Activated B cell treated with CpG ODN at 0.5 μM for 24 hours (primary cell): ENCODE measurements around the gene SPDYA. TPM values are rescaled to one million over a fixed set of nuclear protein-coding genes. Genes with fewer than 3 reads are reported as not detected.

Experiments
- ATAC-seq: fragments of 200-7000 bp; cut with Tn5 transposase; one replicate; pipeline ENCODE4 v1.10.0; 2021; ENCODE audit warnings: low read depth, mild to moderate bottlenecking, moderate library complexity
- CTCF ChIA-PET: fragments of 350-600 bp; sonication (Branson Sonifier 250); formaldehyde crosslinking; loops from one replicate; lab custom pipeline; 2021; ENCODE audit warnings: antibody characterized with exemption; lab: Charles Lee
- POLR2A ChIA-PET: fragments of 350-600 bp; sonication (Branson Sonifier 250); formaldehyde crosslinking; loops from one replicate; lab custom pipeline; 2021; ENCODE audit warnings: antibody characterized with exemption; lab: Charles Lee
- DNase-seq: peaks from one replicate; pipeline ENCODE4 v3.0.0; 2022
- H3K27ac Mint-ChIP-seq: one replicate; pipeline ENCODE4 v1.8.0; 2020; ENCODE audit warnings: mixed read lengths
- H3K27me3 Mint-ChIP-seq: one replicate; pipeline ENCODE4 v1.8.0; 2021; ENCODE audit warnings: mixed read lengths
- H3K36me3 Mint-ChIP-seq: one replicate; pipeline ENCODE4 v1.8.0; 2021; ENCODE audit warnings: low read depth, mixed read lengths
- H3K4me1 Mint-ChIP-seq: one replicate; pipeline ENCODE4 v1.8.0; 2021; ENCODE audit warnings: mixed read lengths
- H3K4me3 Mint-ChIP-seq: one replicate; pipeline ENCODE4 v1.8.0; 2020; ENCODE audit warnings: mild to moderate bottlenecking, mixed read lengths
- H3K9me3 Mint-ChIP-seq: one replicate; pipeline ENCODE4 v1.8.0; 2020; ENCODE audit warnings: mixed read lengths
- intact Hi-C: fragments of 100-400 bp; cut with micrococcal nuclease; formaldehyde crosslinking; loops from one replicate; pipeline ENCODE4 v1.15.1; 2024
- total RNA-seq: library from RNA; stranded (reverse); gene quantifications from 2 replicates; pipeline ENCODE4 v1.2.3, GENCODE V29; 2022
- TF ChIP-seq, protein P1 (sequence below): fragments of 200-600 bp; IDR thresholded peaks from one replicate; pipeline ENCODE4 v1.8.0; 2022; ENCODE audit warnings: antibody characterized with exemption, mild to moderate bottlenecking

Gene SPDYA
- total RNA-seq, 1 donor from 2014 or later: 1.6 TPM

DNA sequence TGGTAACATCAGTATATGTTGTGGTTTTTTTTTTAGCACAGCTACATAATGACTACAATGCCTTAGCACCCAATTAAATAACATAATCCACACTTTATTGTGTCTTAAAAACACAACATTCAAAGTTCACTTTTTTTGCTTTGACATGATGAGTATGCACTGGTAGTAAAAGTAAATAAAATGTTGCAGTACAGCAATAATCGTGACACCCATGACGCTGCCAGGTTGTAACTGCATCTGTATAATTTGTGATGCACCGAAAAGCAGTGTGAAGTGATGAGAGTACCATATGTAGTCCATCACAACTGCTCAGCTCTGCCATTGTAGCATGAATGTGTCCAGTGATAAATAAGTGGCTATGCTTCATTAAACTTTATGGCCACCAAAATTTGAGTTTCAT lies 43.3 kb upstream of the SPDYA start:
- intact Hi-C loops: no loop called here
- peaks cover 77% of the 10 kb centered on the region for H3K4me1 Mint-ChIP-seq
- H3K27ac Mint-ChIP-seq: no peak overlapping the region
- TF ChIP-seq, protein P1, sequence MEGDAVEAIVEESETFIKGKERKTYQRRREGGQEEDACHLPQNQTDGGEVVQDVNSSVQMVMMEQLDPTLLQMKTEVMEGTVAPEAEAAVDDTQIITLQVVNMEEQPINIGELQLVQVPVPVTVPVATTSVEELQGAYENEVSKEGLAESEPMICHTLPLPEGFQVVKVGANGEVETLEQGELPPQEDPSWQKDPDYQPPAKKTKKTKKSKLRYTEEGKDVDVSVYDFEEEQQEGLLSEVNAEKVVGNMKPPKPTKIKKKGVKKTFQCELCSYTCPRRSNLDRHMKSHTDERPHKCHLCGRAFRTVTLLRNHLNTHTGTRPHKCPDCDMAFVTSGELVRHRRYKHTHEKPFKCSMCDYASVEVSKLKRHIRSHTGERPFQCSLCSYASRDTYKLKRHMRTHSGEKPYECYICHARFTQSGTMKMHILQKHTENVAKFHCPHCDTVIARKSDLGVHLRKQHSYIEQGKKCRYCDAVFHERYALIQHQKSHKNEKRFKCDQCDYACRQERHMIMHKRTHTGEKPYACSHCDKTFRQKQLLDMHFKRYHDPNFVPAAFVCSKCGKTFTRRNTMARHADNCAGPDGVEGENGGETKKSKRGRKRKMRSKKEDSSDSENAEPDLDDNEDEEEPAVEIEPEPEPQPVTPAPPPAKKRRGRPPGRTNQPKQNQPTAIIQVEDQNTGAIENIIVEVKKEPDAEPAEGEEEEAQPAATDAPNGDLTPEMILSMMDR: no peak
- CTCF ChIA-PET: no interaction called here
- POLR2A ChIA-PET: no interaction called here
- ATAC-seq (no peak), DNase-seq (no peak)
- no peak overlapping the region for H3K4me3 Mint-ChIP-seq
- no peaks in the 10 kb centered on the region for H3K27me3 Mint-ChIP-seq
- peaks cover 8% of the 10 kb centered on the region for H3K36me3 Mint-ChIP-seq
- H3K9me3 Mint-ChIP-seq: no peaks in the 10 kb centered on the region

GRCh38 chr2:28768422-28768821 lies 42.2 kb upstream of the SPDYA start:
- H3K36me3 Mint-ChIP-seq: peaks cover 7% of the 10 kb centered on the region
- H3K9me3 Mint-ChIP-seq: no peaks in the 10 kb centered on the region
- no peak overlapping the region for H3K4me3 Mint-ChIP-seq
- H3K4me1 Mint-ChIP-seq: peaks cover 78% of the 10 kb centered on the region
- no peak for ATAC-seq
- H3K27ac Mint-ChIP-seq: peak overlapping the region; percentile 62
- ChIA-PET POLR2A (no interaction called here), CTCF (no interaction called here)
- TF ChIP-seq, protein P1: no peak
- DNase-seq: no peak
- intact Hi-C loops: no loop called here
- H3K27me3 Mint-ChIP-seq: no peaks in the 10 kb centered on the region

GRCh38 chr2:28768952-28769351 lies 41.7 kb upstream of the SPDYA start:
- Mint-ChIP-seq H3K27me3 (no peaks in the 10 kb centered on the region), H3K27ac (no peak overlapping the region), H3K4me1 (peaks cover 81% of the 10 kb centered on the region), H3K36me3 (peaks cover 8% of the 10 kb centered on the region), H3K4me3 (no peak overlapping the region), H3K9me3 (no peaks in the 10 kb centered on the region)
- ATAC-seq (no peak), DNase-seq (no peak)
- ChIA-PET POLR2A (no interaction called here), CTCF (no interaction called here)
- intact Hi-C loops: no loop called here
- TF ChIP-seq, protein P1: no peak

- no peaks in the 10 kb centered on the region for H3K9me3 Mint-ChIP-seq
- TF ChIP-seq, protein P1: no peak
- intact Hi-C loops: loop anchor here (5.0 kb wide), 1 partner anchor 180 kb away; no protein-coding TSS in a partner anchor
- no peak overlapping the region for H3K27ac Mint-ChIP-seq
- no peak overlapping the region for H3K4me3 Mint-ChIP-seq
- no peaks in the 10 kb centered on the region for H3K27me3 Mint-ChIP-seq
- no peak for DNase-seq
- peaks cover 76% of the 10 kb centered on the region for H3K4me1 Mint-ChIP-seq
- peaks cover 18% of the 10 kb centered on the region for H3K36me3 Mint-ChIP-seq
- ChIA-PET POLR2A (no interaction called here), CTCF (no interaction called here)
- ATAC-seq: no peak
Measured at GRCh38 chr2:28772351-28772750, 38.3 kb upstream of the SPDYA start.

GRCh38 chr2:28776471-28776870 lies 34.2 kb upstream of the SPDYA start:
- ChIA-PET POLR2A (no interaction called here), CTCF (interaction anchor here (2.5 kb wide), 1 partner anchor 182 kb away, joined by 10 read pairs; no protein-coding TSS in a partner anchor)
- peaks cover 43% of the 10 kb centered on the region for H3K4me1 Mint-ChIP-seq
- H3K4me3 Mint-ChIP-seq: no peak overlapping the region
- peaks cover 48% of the 10 kb centered on the region for H3K36me3 Mint-ChIP-seq
- no peak overlapping the region for H3K27ac Mint-ChIP-seq
- H3K27me3 Mint-ChIP-seq: no peaks in the 10 kb centered on the region
- H3K9me3 Mint-ChIP-seq: no peaks in the 10 kb centered on the region
- intact Hi-C loops: no loop called here
- DNase-seq (no peak), ATAC-seq (no peak)
- TF ChIP-seq, protein P1: no peak
